Right ventricle myocardium superior (tissue), 1 donor: ENCODE measurements around the gene USH2A. TPM values are rescaled to one million over a fixed set of nuclear protein-coding genes. Genes with fewer than 3 reads are reported as not detected.

Source experiments
- ATAC-seq: fragments of 200-7000 bp; cut with Tn5 transposase; one replicate; pipeline ENCODE4 v1.9.1; 2020; ENCODE audit warnings: mild to moderate bottlenecking; ENCODE audit not compliant: poor library complexity
- DNase-seq: peaks from one replicate; pipeline ENCODE4 v3.0.0-alpha.2; 2020
- intact Hi-C: fragments of 100-400 bp; cut with DNase I; formaldehyde crosslinking; loops from one replicate; pipeline ENCODE4 v1.11.2; 2022
- total RNA-seq: library from RNA; stranded (reverse); fragmentation: NEBNext Ultra II Directional; extraction: Animal tissue kit (Norgen Biotek cat#: 25700); gene quantifications from one replicate; pipeline ENCODE4 v1.2.1, GENCODE V29; 2021
- donor health status: DM: no; HTN: yes; CAD: no; lungs with severe emphysema.

The USH2A gene
- total RNA-seq, 1 donor from 2014 or later: 2.7 TPM

- DNase-seq: no peak
- no peak for ATAC-seq
- intact Hi-C loops: no loop called here
Observed at GRCh38 chr1:215612391-215612790, 810.9 kb downstream of the USH2A start.

GRCh38 chr1:215608646-215609045 lies 814.6 kb downstream of the USH2A start:
- no peak for DNase-seq
- intact Hi-C loops: no loop called here
- peak; percentile 59 for ATAC-seq

GRCh38 chr1:215607412-215607811 lies 815.8 kb downstream of the USH2A start:
- intact Hi-C loops: no loop called here
- ATAC-seq (no peak), DNase-seq (no peak)

GRCh38 chr1:215606564-215607168 lies 816.6 kb downstream of the USH2A start:
- no peak for DNase-seq
- intact Hi-C loops: no loop called here
- peak; percentile 38 for ATAC-seq

GRCh38 chr1:215606036-215606435 lies 817.2 kb downstream of the USH2A start:
- intact Hi-C loops: no loop called here
- no peak for DNase-seq
- ATAC-seq: no peak

GRCh38 chr1:215605011-215605621 lies 818.1 kb downstream of the USH2A start:
- intact Hi-C loops: no loop called here
- ATAC-seq: no peak
- no peak for DNase-seq

GRCh38 chr1:215603319-215603718 lies 819.9 kb downstream of the USH2A start:
- intact Hi-C loops: no loop called here
- DNase-seq (no peak), ATAC-seq (no peak)

- intact Hi-C loops: no loop called here
- DNase-seq (no peak), ATAC-seq (no peak)
Observed at GRCh38 chr1:215601276-215601675, 822.0 kb downstream of the USH2A start.

- ATAC-seq (no peak), DNase-seq (no peak)
- intact Hi-C loops: no loop called here
Observed at GRCh38 chr1:215600867-215601266, 822.4 kb downstream of the USH2A start.

GRCh38 chr1:215600258-215600792 lies 822.9 kb downstream of the USH2A start:
- intact Hi-C loops: no loop called here
- DNase-seq (no peak), ATAC-seq (no peak)

GRCh38 chr1:215599418-215600074 lies 823.7 kb downstream of the USH2A start:
- peak; percentile 62 for ATAC-seq
- intact Hi-C loops: no loop called here
- no peak for DNase-seq

- no peak for DNase-seq
- intact Hi-C loops: no loop called here
- ATAC-seq: no peak
Observed at GRCh38 chr1:215597961-215598360, 825.3 kb downstream of the USH2A start.

- intact Hi-C loops: no loop called here
- DNase-seq (no peak), ATAC-seq (no peak)
Observed at GRCh38 chr1:215595231-215595630, 828.0 kb downstream of the USH2A start.

GRCh38 chr1:215594640-215595039 lies 828.6 kb downstream of the USH2A start:
- DNase-seq: no peak
- ATAC-seq: no peak
- intact Hi-C loops: no loop called here

GRCh38 chr1:215590779-215591491 lies 832.3 kb downstream of the USH2A start:
- DNase-seq (no peak), ATAC-seq (no peak)
- intact Hi-C loops: no loop called here

- no peak for ATAC-seq
- intact Hi-C loops: no loop called here
- DNase-seq: no peak
Observed at GRCh38 chr1:215589650-215590435, 833.4 kb downstream of the USH2A start.

- intact Hi-C loops: no loop called here
- DNase-seq (no peak), ATAC-seq (no peak)
Observed at GRCh38 chr1:215584389-215584788, 838.9 kb downstream of the USH2A start.

- DNase-seq (no peak), ATAC-seq (peak; percentile 90)
- intact Hi-C loops: no loop called here
Observed at GRCh38 chr1:215583185-215583749, 840.0 kb downstream of the USH2A start.
